Medulla oblongata (tissue), 1 donor: ENCODE results near the gene AFF2.
A peak's percentile ranks its signal among the peaks of the same experiment; 100 is the strongest.
"Not testable (repeated sequence)": the region's sequence is repeated elsewhere in the genome, so short reads cannot be mapped to it uniquely, and the experiment has no call there.

Source experiments
- DNase-seq: peaks from one replicate; pipeline ENCODE4 v3.0.0-alpha.2; 2015; ENCODE audit errors: extremely low spot score

AFF2 gene

DNA sequence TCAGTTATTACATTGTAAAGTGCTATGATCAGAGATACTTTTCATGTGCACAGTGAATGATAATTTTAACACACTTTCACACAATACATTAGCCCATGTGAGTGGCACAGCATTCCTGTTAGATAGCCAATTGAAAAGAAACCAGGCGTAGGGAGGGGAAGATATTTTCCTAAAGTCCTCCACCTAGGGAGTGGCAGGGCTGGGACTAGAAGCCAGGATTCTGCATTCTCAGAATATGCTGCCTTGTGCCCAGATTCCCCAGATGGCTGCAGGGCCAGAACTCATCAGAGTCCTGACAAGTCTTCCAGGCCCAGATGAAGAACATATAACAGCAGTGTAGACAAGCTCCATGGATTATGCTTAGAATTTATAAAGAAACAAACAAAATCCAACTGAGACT, 350.2 kb downstream of the AFF2 start:
- no peak for DNase-seq

DNA sequence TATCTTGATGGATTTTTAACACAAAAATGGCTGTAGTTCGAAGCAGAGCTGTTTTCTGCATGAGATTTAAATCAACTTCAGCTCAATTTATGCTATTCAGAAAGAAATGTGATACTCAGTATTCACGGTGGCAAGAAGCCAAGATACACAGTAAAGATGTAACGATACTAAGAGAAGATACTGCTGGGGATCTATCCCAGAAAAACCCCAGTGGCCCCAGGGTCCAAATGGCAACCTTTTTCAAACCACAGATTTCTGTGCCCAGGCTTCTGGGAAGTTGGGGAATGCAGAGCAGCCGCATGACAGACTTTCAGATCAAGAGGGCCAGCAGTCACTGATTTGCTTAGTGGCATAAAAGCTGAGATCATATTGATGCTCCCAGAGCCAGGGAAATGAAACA, 353.9 kb downstream of the AFF2 start:
- no peak for DNase-seq

DNA sequence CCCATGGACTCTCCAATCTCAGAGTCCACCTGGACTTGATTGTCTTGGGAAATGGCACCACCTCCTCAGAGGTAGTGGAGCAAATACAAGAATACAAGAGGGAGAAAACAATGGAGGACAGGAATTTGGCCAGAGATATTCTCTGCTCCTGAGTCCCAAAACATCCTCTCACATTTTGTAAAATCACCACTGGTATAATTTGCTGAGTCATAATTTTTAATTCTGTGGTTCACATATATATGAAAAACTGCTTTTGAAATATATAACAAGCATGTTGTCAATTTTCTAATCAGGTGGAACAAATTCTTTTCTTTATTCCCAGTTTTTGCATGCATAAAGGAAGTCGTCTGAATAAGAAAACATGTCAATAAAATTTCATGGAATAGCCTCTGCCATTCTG, 356.1 kb downstream of the AFF2 start:
- DNase-seq: no peak

DNA sequence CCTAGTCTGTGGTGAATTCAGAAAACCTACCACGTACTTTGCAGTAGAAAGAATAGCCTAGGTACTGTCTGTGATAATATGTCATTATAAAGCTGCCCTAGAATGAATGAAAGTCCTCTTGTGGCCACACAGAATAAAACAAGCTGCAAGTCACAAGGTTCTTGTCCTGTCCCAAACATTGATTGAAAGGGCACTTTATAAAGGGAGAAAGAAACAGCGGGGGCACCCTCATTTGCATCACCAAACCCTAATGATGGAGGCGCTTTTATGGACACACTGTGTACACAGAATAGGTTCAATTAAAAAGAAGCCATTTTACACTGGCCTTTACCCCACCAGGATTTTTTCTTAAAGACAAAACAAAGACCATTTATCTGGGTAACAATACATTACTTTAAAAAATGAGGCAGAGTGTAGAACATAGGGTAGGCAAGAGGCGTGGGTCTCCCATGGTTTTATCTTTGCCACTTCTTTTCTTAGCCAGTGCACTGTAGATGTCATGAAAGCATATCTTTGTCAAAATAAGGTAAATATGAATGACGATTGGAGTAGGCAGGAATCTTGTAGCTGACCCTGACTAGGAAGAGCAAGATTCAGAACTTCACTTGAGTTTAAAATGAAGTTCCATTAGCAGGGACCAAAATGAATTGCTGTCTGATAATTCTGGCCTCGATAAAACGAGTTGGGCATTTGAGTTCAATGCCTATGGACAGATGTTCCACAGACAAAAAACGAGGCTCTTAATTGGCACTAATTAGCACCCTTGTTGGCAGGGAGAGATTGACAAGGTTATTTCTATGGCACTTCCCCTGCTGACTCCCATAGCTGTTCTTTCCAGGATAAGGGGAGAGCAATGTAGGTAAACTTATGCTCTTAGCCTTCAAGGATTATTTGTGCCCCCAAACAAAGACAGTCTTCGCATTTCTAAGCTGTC, 365.1 kb downstream of the AFF2 start:
- peak; percentile 2 for DNase-seq

DNA sequence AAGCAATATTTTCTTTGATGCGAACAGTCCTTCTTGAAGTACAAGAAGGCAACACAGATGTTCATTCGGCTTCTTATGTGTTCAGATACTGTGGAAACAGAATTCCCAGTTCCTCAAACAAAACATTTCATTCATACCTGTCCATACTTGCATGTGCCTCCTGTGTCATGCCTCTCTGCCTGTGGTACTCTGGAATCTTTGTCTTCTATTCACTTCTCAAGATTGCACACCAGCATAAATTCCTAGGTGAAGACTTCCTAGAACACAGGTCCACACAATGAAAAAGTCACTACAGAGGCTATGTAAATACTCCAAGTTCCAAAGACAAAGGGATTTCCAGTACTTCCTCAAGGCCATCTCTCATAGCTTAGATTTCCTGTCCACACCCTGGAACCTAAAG, 367.2 kb downstream of the AFF2 start:
- no peak for DNase-seq

DNA sequence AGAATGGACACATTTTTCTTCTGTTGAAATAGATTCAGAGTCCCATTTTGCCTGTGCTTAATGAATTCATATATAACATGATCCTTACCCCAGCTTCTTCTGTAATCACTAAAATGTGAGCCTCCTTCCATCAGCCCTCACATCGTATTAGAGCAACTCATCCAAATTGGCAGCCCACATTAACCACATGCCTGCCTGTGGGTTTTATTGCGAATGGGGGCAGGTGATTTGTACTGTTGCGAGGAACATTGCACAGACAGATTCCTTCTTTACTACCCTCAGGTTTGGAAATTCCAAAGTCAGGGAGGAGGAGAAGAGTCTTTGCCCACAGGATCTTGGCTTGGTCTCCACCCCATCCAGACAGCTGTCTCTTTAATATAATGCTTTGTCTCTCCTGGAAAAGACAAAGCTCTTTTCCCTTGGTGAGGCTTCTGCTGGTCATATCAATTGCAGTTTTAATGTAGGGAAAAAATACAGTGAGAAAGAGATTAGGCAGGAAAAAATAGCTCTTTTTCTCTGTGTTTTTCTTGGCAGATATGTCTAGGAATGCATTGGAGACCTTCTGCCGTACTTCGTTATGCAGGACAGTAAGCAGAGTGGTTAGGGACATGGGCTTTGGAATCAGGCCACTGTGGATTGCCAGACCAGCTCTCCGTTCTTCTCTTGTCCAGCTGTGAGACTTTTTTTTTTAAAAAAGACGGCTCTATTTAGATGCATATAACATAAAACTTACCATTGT, 371.2 kb downstream of the AFF2 start:
- no peak for DNase-seq

DNA sequence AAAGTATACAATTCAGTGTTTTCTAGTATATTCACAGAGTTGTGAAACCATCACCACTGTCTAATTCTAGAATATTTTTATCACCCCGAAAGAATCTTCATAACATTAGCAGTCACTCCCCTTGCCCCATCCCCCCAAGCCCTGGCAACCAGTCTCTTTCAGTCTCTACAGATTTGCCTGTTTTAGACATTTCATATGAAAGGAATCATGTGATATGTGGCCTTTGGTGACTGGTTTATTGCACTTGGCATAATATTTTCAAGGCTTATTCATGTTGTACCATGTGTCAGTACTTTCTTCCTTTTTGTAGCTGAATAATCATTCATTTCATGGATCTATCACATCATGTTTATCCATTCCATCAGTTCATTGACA, 371.7 kb downstream of the AFF2 start:
- no peak for DNase-seq

DNA sequence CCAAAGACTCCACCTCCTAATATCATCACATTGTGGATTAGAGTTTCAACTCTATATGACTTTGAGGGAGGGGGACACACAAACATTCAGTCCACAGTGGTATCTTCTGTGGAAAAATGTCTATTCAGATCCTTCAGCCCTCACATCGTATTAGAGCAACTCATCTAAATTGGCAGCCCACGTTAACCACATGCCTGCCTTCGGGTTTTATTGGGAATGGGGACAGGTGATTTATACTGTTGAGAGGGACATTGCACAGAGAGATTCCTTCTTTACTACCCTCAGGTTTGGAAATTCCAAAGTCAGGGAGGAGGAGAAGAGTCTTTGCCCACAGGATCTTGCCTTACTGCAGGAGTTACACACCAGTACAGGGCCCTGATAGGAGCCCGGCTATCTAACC, 372.5 kb downstream of the AFF2 start:
- no peak for DNase-seq

DNA sequence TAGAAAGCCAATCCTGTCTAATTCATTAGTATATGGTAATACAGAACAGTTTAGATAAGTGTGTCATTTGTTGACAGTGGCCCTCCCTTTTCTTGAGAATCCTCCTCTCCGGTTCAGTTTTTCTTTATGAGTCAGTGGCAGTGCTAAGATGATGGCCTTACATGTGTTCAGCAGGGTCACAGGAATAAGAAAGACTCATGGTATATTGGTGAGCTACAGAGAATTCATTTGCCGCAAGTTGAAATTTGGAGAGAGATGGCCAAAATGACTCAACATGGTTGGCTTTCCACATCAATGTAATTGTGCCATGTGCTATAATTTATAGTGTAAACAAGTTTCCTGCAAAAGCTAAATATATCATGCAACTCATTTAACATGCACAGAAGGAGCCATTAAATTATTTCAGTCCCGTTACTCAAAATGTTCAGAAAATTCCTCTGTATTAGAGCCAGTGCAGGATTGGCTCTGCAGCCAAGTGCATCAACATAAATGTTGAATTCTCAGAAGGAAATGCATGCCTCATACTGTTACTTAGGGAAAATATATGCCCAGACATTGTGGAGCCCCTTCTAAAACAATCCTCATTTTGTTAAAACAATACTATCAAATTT, 374.3 kb downstream of the AFF2 start:
- DNase-seq: no peak

DNA sequence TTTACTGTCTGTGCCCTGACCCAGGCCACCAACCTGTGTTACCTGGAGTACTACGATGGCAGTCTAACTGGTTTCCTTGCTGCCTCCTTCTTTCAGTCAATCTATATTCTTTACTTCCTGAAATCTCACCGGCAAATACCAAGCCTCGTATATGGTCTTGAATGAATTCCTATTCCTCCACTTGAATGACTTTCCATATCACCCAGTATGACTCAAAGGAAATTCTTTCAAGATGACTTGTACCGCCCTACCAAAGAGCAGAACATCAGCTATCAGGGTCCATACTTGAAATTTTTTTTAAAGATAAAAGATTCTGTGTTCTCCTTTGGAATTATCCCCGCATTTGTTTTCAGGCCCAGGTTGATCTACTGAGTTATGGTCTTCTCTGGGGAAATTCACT, 378.0 kb downstream of the AFF2 start:
- DNase-seq: no peak

DNA sequence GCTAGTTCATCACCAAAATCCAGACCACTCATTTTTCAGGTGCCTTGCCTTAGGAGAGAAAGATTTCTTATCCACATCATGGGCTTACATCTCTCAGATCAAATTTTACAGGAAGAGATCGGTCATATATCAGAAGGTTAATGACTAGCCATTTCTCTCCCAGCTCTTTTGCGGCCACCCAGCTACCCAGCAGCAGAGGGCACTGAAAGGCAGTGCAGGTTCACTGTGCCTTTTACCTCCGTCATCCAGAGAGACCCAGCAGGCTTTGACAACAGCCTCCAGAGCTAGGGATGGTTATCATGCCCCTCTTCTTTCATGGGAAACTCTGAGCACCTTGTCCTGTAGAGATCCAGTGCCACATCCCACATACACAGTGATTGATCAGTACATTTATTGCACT, 384.8 kb downstream of the AFF2 start:
- no peak for DNase-seq

DNA sequence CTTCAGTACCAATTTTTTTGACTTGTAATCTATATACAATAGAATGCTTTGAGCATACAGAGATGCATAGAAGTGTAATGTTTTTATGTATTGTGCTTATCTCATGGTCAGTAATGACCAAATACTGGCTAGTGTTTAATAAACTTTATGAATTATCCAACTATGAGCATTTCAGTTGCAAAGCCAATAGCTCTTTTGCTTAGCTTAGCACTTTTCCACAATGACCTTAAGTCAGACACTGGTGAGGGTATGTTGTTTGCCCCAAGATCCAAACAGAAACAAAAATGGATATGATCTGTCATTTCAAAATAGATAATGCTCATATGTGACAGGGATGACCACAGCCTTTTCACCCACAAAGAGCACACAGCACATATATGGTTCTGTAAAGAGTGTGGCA, 393.0 kb downstream of the AFF2 start:
- no peak for DNase-seq

DNA sequence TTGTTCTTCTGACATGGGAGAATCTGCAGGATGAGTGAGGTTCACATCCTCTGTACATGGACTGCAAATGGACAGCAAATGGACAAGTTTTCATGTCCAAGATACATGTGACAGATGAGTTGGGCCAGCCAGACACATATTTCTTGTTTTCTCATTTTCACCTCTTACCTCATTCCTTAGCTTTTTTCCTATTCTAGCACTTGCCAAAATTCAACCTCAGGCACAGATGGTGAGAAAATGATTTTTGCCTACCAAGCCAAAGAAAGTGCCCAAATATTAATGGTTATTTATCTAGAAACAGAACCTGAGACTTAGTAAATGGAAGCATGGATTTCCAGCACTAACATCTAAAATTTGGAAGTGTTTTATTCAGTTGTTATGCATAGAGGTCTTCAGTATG, 402.2 kb downstream of the AFF2 start:
- DNase-seq: no peak

DNA sequence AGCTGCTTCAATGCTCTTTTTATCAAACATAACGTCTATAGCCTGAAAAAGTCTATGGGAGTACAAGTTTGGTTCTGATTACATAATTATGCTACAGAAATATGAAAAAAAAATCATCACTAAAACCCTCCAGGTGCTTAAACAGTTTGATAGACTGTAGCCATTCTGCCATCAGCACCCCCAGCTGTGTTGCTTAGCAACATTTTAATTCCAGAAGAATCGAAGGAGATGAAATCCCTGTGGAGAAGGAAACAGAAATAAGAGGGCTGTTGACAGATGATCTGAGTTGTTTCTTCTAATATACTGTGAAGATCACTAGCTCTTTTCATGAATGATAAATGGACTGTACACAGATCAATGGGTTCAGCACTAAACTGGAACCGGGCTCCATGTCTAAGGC, 402.8 kb downstream of the AFF2 start:
- no peak for DNase-seq

DNA sequence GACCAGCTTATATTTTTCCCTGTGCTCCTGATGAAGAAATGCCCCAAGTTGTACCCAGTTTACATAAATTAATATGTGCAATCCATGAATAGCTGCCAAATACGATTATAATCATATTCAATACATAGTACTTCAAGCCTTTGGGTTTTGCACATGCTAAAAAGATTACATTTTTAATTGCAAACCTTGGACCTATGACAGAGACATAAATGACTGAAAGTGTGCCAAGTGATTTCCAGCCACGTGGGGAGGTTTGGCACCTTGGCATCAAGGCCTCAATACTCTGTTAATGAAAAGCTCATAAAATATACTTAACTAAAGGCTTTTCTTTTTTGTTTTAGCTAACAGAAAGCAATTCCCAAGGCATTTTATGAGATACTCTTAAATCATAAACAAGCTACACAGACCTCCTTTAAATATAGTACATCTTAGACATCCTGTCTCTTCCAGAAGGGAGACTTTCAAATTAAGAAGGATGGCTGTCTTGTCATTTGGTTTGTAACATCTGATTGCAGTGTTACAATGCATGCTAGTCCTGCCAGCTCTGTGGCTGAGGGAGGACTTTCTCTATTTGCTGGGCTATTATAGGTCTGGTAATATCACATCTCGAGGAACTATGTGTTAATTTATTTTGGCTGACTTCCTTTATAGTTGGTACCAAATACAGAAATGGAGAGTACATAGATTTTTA, 404.1 kb downstream of the AFF2 start:
- DNase-seq: no peak

DNA sequence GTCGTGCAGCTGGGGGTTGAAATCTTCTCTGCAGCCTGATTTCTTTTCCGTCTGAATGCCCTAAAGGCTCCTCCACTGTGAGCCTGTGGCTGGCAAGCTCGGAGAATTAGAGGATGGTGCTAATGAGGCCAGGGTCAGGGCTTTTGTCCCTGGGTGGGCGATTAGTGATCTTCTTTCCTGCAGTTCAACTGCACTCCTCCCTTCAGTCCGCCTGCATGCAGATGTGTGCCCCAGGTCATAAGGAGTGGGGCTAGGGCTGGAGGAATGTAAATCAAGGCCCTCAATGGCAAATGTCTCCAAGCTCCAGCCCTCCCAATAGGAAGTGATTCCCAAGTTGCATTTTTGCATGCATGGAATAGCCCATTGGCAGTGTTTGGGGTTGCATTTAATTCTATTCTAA, 405.0 kb downstream of the AFF2 start:
- DNase-seq: no peak

DNA sequence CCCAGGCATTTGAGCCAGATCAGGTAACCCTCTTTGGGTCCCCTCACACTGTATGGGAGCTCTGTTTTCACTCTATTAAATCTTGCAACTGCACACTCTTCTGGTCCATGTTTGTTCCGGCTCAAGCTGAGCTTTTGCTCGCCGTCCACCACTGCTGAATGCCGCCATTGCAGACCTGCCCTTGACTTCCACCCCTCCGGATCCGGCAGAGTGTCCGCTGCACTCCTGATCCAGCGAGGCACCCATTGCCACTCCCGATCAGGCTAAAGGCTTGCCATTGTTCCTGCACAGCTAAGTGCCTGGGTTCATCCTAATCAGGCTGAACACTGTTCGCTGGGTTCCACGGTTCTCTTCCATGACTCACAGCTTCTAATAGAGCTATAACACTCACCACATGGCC, 406.2 kb downstream of the AFF2 start:
- DNase-seq: not testable (repeated sequence)

DNA sequence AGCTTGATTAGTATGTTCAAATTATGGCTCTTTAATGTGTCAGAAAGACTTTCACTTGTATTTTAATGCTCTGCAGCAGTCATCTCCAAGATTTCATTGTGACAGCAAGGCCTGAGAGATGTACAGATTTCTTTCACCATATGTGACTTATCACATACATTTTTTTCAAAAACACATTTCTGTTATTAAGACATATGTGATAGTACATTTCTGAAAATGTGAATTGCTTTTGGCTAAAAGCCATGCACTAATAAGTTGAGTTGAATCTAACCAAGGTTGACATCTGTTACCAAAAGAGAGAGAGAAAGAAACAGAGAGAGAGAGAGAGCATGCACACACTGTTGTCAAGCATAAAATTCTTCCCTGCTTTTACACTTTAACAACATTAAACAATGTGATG, 409.3 kb downstream of the AFF2 start:
- DNase-seq: no peak

DNA sequence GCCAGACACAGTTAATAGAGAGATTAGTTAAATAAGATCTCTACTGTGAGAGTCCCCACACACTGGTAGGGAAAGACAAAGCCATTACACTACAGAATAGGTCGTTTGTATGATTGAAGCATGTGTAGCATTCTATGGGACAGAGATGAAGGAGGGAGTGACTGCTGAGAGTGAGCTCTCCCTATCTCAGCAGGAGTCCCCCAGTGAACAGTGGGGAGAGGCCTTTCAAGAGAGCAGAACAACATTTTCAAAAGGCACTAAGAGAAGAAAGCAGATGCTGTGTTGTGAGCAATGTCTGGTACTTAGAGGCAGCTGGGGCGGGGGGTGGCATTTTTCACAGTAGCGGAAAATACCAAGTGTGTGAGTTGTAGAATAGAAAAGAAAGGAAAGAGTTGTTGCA, 413.6 kb downstream of the AFF2 start:
- DNase-seq: no peak

DNA sequence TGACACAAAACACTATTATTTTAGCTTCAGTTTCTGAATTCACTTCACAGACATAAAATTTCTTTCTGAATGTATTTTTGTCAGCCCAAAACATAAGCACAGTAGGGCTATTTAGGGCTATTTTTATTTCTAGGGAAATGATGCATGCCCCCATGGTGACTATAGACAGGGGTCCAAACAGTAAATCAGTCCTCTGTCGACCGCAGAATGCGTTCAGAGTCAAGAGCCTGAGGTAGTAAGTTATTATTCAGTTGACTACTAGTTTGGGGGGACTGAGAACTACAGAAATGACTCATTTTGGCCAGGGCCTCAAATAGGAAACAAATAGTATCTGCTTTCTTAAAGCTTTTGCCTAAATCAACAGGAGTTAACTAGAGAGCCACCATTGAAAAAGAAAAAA, 414.4 kb downstream of the AFF2 start:
- no peak for DNase-seq

DNA sequence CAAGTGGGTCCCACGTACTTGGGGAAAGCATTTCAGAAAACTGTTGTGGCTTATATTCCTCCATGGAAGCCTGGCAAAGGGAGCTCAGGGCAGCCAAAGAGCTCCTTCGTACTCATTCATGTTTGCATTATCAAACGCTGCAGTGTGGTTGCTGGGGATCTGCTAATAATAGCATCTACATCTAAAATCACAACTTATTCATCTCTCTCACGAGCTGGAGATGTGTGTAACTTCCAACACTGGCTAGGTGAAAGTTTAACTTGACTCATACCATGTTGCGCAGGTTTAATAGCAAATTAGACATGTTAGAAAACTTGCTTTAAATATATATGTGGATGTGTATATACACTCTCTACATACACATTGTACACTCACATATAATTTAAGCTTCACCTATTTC, 415.1 kb downstream of the AFF2 start:
- DNase-seq: no peak

DNA sequence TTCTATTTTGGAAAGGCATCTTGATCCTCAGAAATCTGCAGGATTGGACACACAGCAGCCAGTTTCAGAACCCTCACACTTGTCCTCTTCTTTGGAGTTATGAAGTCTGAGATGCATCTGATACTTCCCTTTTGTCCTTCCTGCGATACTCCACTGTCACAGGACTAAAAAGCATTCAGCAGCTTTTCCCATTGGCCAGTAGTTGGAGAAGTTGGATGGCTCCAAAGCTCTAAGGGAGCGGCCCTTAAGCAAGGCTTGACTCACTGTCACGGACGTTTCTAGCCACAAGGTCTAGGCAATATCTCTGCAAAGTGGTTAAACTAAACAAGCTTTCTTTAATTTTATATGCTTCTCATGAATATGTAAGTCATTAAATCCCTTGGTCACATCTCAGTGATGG, 417.0 kb downstream of the AFF2 start:
- DNase-seq: no peak
